ENCODE measurements around the gene URB2. TPM values are rescaled to one million over a fixed set of nuclear protein-coding genes. Genes with fewer than 3 reads are reported as not detected.
"Not testable (repeated sequence)": the region's sequence is repeated elsewhere in the genome, so short reads cannot be mapped to it uniquely, and the experiment has no call there.

Gene URB2
- polyA plus RNA-seq, 1 donor, result 5.8 TPM

- DNase-seq, result no peak
These were observed 11.3 kb upstream of the URB2 start for GRCh38 chr1:229614701-229615100.

- DNase-seq, result no peak
These were observed 8.5 kb upstream of the URB2 start for GRCh38 chr1:229617351-229618100.

GRCh38 chr1:229619002-229619401 lies 7.0 kb upstream of the URB2 start:
- DNase-seq, result no peak

- no peak for DNase-seq
These were observed 6.4 kb upstream of the URB2 start for GRCh38 chr1:229619614-229620013.

GRCh38 chr1:229620876-229621275 lies 5.2 kb upstream of the URB2 start:
- no peak for DNase-seq

- no peak for DNase-seq
These were observed 4.4 kb upstream of the URB2 start for GRCh38 chr1:229621663-229622062.

- DNase-seq, result not testable (repeated sequence)
These were observed 3.4 kb upstream of the URB2 start for GRCh38 chr1:229622641-229623120.

GRCh38 chr1:229623225-229623624 lies 2.8 kb upstream of the URB2 start:
- DNase-seq, result no peak

- no peak for DNase-seq
These were observed 2.2 kb upstream of the URB2 start for GRCh38 chr1:229623838-229624237.

- no peak for DNase-seq
These were observed 1.5 kb upstream of the URB2 start for GRCh38 chr1:229624521-229625070.

GRCh38 chr1:229625071-229625914 lies 754 bp upstream of the URB2 start:
- DNase-seq, result peak; percentile 26

- no peak for DNase-seq
These were observed 956 bp downstream of the URB2 start for GRCh38 chr1:229627003-229627402.

- no peak for DNase-seq
These were observed 3.2 kb downstream of the URB2 start for GRCh38 chr1:229629261-229629660.

GRCh38 chr1:229631148-229631547 lies 5.1 kb downstream of the URB2 start:
- no peak for DNase-seq

- no peak for DNase-seq
These were observed 5.9 kb downstream of the URB2 start for GRCh38 chr1:229631966-229632365.

- no peak for DNase-seq
These were observed 10.0 kb downstream of the URB2 start for GRCh38 chr1:229636042-229636441.

GRCh38 chr1:229637746-229638145 lies 11.7 kb downstream of the URB2 start:
- no peak for DNase-seq

GRCh38 chr1:229640455-229640854 lies 14.4 kb downstream of the URB2 start:
- no peak for DNase-seq

GRCh38 chr1:229641306-229641705 lies 15.3 kb downstream of the URB2 start:
- no peak for DNase-seq

GRCh38 chr1:229642376-229642775 lies 16.3 kb downstream of the URB2 start:
- no peak for DNase-seq

- DNase-seq, result no peak
These were observed 16.9 kb downstream of the URB2 start for GRCh38 chr1:229642970-229643369.

GRCh38 chr1:229643996-229644745 lies 18.1 kb downstream of the URB2 start:
- DNase-seq, result no peak

All from hindlimb muscle (tissue), 1 donor.